HepG2 (cell line): Measurements from ENCODE around the gene CMIP. TPM values are rescaled to one million over a fixed set of nuclear protein-coding genes. Genes with fewer than 3 reads are reported as not detected.

ENCODE experiments used
- AGO1 ChIP-seq: fragments of 200-400 bp; formaldehyde crosslinking; IDR thresholded peaks from 2 replicates; pipeline ENCODE4 v1.6.1; 2017; ENCODE audit warnings: mild to moderate bottlenecking, low read depth, low read length, moderate library complexity; ENCODE audit not compliant: poor library complexity, severe bottlenecking
- ARID4A ChIP-seq: sonication (generic); formaldehyde crosslinking; IDR thresholded peaks from 2 replicates; pipeline ENCODE4 v1.5.0; 2020; ENCODE audit warnings: mild to moderate bottlenecking, missing genetic modification reagents, borderline replicate concordance
- ASH2L ChIP-seq: fragments of 300-600, 200-600 bp; sonication (generic); IDR thresholded peaks from 2 replicates; pipeline ENCODE4 v1.7.0; 2017; ENCODE audit warnings: low read depth, mild to moderate bottlenecking, moderate library complexity, mixed read lengths, low read length; ENCODE audit not compliant: insufficient read length
- BRD4 ChIP-seq: sonication (generic); formaldehyde crosslinking; IDR thresholded peaks from 2 replicates; pipeline ENCODE4 v1.4.0; 2020; ENCODE audit warnings: missing genetic modification reagents
- HDAC2 ChIP-seq: sonication (generic); formaldehyde crosslinking; IDR thresholded peaks from 2 replicates; pipeline ENCODE4 v1.4.0; 2020; ENCODE audit warnings: missing genetic modification reagents
- HMGA1 ChIP-seq: sonication (generic); formaldehyde crosslinking; conservative IDR thresholded peaks from 2 replicates; pipeline ENCODE4 v1.4.0; 2020; ENCODE audit warnings: missing genetic modification reagents
- KDM5B ChIP-seq: sonication (generic); formaldehyde crosslinking; IDR thresholded peaks from 2 replicates; pipeline ENCODE4 v1.4.0; 2020; ENCODE audit warnings: missing genetic modification reagents, mild to moderate bottlenecking, borderline replicate concordance
- KLF13 ChIP-seq: sonication (generic); formaldehyde crosslinking; IDR thresholded peaks from 2 replicates; pipeline ENCODE4 v1.4.0; 2020; ENCODE audit warnings: mild to moderate bottlenecking, missing genetic modification reagents
- KLF15 ChIP-seq: sonication (generic); formaldehyde crosslinking; IDR thresholded peaks from 2 replicates; pipeline ENCODE4 v1.8.1; 2023; ENCODE audit warnings: borderline replicate concordance, mild to moderate bottlenecking, inconsistent platforms, missing genetic modification reagents, mixed read lengths
- MXD3 ChIP-seq: IDR thresholded peaks from 2 replicates; pipeline ENCODE4 v1.6.1; 2016; ENCODE audit warnings: mild to moderate bottlenecking, missing biosample characterization, missing genetic modification reagents
- MXI1 ChIP-seq: IDR thresholded peaks from 3 replicates; pipeline ENCODE4 v1.6.1; 2012; ENCODE audit warnings: low read depth, low read length, inconsistent platforms, borderline replicate concordance
- PHB2 ChIP-seq: fragments of 450-650 bp; IDR thresholded peaks from 2 replicates; pipeline ENCODE4 v1.6.1; 2018; ENCODE audit not compliant: partially characterized antibody
- PITX1 ChIP-seq: sonication (generic); formaldehyde crosslinking; IDR thresholded peaks from 2 replicates; pipeline ENCODE4 v1.5.1; 2020; ENCODE audit warnings: mild to moderate bottlenecking, missing genetic modification reagents
- SNAI1 ChIP-seq: sonication (generic); formaldehyde crosslinking; IDR thresholded peaks from 2 replicates; pipeline ENCODE4 v1.5.0; 2020; ENCODE audit warnings: mild to moderate bottlenecking, missing genetic modification reagents, borderline replicate concordance
- SOX6 ChIP-seq, 2 experiments: fragments of 450-650 bp in 1 of 2; sonication (generic) in 1 of 2; formaldehyde crosslinking in 1 of 2; IDR thresholded peaks; 2 replicates each; pipeline versions ENCODE4 v1.4.0 to v1.6.1; 2017 to 2020; ENCODE audit warnings: antibody characterized with exemption in 1 of 2, mild to moderate bottlenecking in 1 of 2, missing genetic modification reagents in 1 of 2
- SP1 ChIP-seq, 2 experiments: fragments of 450-650 bp in 1 of 2; sonication (generic) in 1 of 2; formaldehyde crosslinking in 1 of 2; IDR thresholded peaks; 2 replicates each; pipeline versions ENCODE4 v1.4.0 to v1.6.1; 2016 to 2020; ENCODE audit warnings: missing genetic modification reagents in 1 of 2
- YY1 ChIP-seq: IDR thresholded peaks from 2 replicates; pipeline ENCODE4 v1.6.1; 2011; ENCODE audit warnings: low read length, low read depth, moderate library complexity, mild to moderate bottlenecking; ENCODE audit not compliant: insufficient read depth, insufficient replicate concordance
- ZNF124 ChIP-seq: sonication (generic); formaldehyde crosslinking; IDR thresholded peaks from 2 replicates; pipeline ENCODE4 v1.4.0; 2020; ENCODE audit warnings: missing genetic modification reagents
- ZNF225 ChIP-seq: sonication (generic); formaldehyde crosslinking; IDR thresholded peaks from 2 replicates; pipeline ENCODE4 v1.4.0; 2020; ENCODE audit warnings: mild to moderate bottlenecking, missing genetic modification reagents
- ZNF280B ChIP-seq: sonication (generic); formaldehyde crosslinking; IDR thresholded peaks from 2 replicates; pipeline ENCODE4 v1.5.0; 2020; ENCODE audit warnings: missing genetic modification reagents, mild to moderate bottlenecking, borderline replicate concordance
- ZNF550 ChIP-seq: sonication (generic); formaldehyde crosslinking; IDR thresholded peaks from 2 replicates; pipeline ENCODE4 v1.4.0; 2020; ENCODE audit warnings: mild to moderate bottlenecking, missing genetic modification reagents, borderline replicate concordance
- ZNF672 ChIP-seq: sonication (generic); formaldehyde crosslinking; IDR thresholded peaks from 2 replicates; pipeline ENCODE4 v1.8.1; 2022; ENCODE audit warnings: missing genetic modification reagents
- ZNF768 ChIP-seq: sonication (generic); formaldehyde crosslinking; IDR thresholded peaks from 2 replicates; pipeline ENCODE4 v1.4.0; 2020; ENCODE audit warnings: missing genetic modification reagents
- polyA plus RNA-seq, 8 experiments: library from polyadenylated mRNA; depleted of rRNA in 3 of 8; stranded (reverse) in 7 of 8; unstranded in 1 of 8; fragments of >200 nt; fragmentation: Illumina TruSeq in 4 of 8; extraction: Trizol in 4 of 8; gene quantifications; 2 replicates each; pipeline versions ENCODE4 v1.2.1 to v1.2.3, GENCODE V29; 2011 to 2016; ENCODE audit warnings: low read depth in 4 of 8, missing spikeins in 1 of 8, mixed read lengths in 1 of 8; ENCODE audit not compliant: insufficient read depth in 1 of 8
- total RNA-seq, 5 experiments: library from RNA; depleted of rRNA; stranded (reverse); fragments of >200 nt; fragmentation: Illumina TruSeq; extraction: Trizol; gene quantifications; 2 replicates each; pipeline ENCODE4 v1.2.3, GENCODE V29; 2016; ENCODE audit warnings: low read depth in 1 of 5

CMIP gene
- total and polyA plus RNA-seq, 2 of the 13 experiments (the other 11 are each of a cell fraction or from before 2014, with no cell fraction given): 10.9 to 18.1 TPM

- no peak for TF ChIP-seq KLF13 (CRISPR knock-in tag)
- TF ChIP-seq ZNF672: no peak
- TF ChIP-seq MXD3 (CRISPR knock-in tag): peak; percentile 20; the same call in 1 of the 2 replicates
- no peak for TF ChIP-seq ZNF124 (CRISPR knock-in tag)
- TF ChIP-seq HMGA1: no peak
- TF ChIP-seq PITX1 (CRISPR knock-in tag): 0 out of 2 replicates have a peak, but pooled peaks have one; percentile 10
- no peak for TF ChIP-seq SNAI1 (CRISPR knock-in tag)
- no peak for TF ChIP-seq SOX6 (IDR thresholded peaks at IDR 0.05)
- TF ChIP-seq SOX6 (CRISPR knock-in tag; IDR thresholded peaks at IDR 0.05): no peak
- TF ChIP-seq ZNF225 (CRISPR knock-in tag): 0 out of 2 replicates have a peak, but pooled peaks have one; percentile 58
- 0 out of 2 replicates have a peak, but pooled peaks have one; percentile 48 for TF ChIP-seq ARID4A (CRISPR knock-in tag)
- TF ChIP-seq AGO1: peak; percentile 16
- TF ChIP-seq KLF15 (CRISPR knock-in tag): no peak
- TF ChIP-seq ASH2L: peak; percentile 37
- TF ChIP-seq MXI1: 0 out of 3 replicates have a peak, but pooled peaks have one; percentile 6
- peak; percentile 58; the same call in 1 of the 2 replicates for TF ChIP-seq KDM5B (CRISPR knock-in tag)
- peak; percentile 53; the same call in 1 of the 2 replicates for TF ChIP-seq ZNF280B (CRISPR knock-in tag)
- TF ChIP-seq HDAC2 (CRISPR knock-in tag): peak; percentile 32; the same call in 1 of the 2 replicates
- 0 out of 2 replicates have a peak, but pooled peaks have one; percentile 54 for TF ChIP-seq BRD4 (CRISPR knock-in tag)
- no peak for TF ChIP-seq PHB2
- no peak for TF ChIP-seq SP1 (IDR thresholded peaks at IDR 0.05)
- TF ChIP-seq SP1 (CRISPR knock-in tag; IDR thresholded peaks at IDR 0.05): peak; percentile 34; the same call in 1 of the 2 replicates
- no peak for TF ChIP-seq YY1
- 0 out of 2 replicates have a peak, but pooled peaks have one; percentile 71 for TF ChIP-seq ZNF550 (CRISPR knock-in tag)
- peak; percentile 55 for TF ChIP-seq ZNF768 (CRISPR knock-in tag)
Observed at GRCh38 chr16:81445143-81445961, 744 bp downstream of the CMIP start (continued).
